ENCODE data around the gene SERPINA1. TPM values are rescaled to one million over a fixed set of nuclear protein-coding genes. Genes with fewer than 3 reads are reported as not detected.

Gene SERPINA1
- total RNA-seq, 2 experiments from 2014 or later, result 4.3 to 4.7 TPM

DNA sequence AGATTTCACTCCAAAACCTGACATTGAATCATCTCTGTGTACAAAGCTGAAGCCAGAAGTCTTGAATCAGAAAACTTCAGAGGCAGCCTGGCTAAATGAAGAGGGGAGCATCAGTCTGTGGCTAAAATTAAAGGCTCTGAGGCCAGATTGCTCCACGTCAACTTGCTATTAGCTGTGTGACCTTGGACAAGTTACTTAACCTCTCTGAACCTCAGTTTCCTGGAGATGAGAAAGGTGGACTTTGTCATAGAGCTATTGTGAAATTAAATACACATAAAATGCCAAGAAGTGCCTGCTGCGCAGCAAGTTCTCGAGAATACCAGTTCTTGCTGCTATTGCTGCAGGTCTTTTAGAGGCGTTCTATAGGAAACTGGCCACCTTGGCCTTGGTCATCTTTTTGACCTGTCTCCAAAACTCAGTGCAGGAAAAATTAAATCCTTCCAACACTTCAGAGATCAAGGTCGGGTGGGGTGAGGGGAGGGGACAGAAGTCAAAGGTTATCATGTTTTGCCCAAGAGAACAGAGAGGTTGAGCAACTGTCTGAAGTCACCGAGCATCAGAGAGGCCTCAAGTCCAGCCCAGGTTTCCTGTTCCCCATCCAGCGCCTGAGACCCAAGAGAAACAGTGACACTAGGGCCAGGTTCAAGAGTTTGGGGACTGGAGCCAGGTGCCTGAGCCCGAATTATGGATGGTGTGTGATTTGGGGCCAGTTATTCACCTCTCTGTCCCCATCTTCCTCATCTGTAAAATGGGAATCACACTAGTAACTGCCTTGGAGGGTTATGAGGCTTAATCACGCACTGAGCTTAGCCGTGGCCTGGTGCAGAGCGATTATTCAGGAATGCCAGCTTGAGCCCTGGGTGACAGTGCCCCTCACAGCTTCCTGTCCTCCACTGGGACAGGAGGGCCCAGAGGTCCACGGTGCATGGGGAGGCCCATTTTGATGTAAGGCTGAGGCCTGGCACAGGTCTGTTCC, 1.1 kb downstream of the SERPINA1 start:
- DNase-seq, result peak in 1 of 14 experiments; percentile 27
- POLR2A ChIA-PET, result no interaction called here
- Mint-ChIP-seq H3K27ac (no peak overlapping the region), H3K4me3 (no peak overlapping the region), H3K27me3 (no peaks in the 10 kb centered on the region), H3K9me3 (no peaks in the 10 kb centered on the region), H3K4me1 (ENCODE audit: low read depth) (peaks cover 22% of the 10 kb centered on the region), H3K36me3 (ENCODE audit: low read depth) (no peaks in the 10 kb centered on the region)
- TF ChIP-seq, protein P1, sequence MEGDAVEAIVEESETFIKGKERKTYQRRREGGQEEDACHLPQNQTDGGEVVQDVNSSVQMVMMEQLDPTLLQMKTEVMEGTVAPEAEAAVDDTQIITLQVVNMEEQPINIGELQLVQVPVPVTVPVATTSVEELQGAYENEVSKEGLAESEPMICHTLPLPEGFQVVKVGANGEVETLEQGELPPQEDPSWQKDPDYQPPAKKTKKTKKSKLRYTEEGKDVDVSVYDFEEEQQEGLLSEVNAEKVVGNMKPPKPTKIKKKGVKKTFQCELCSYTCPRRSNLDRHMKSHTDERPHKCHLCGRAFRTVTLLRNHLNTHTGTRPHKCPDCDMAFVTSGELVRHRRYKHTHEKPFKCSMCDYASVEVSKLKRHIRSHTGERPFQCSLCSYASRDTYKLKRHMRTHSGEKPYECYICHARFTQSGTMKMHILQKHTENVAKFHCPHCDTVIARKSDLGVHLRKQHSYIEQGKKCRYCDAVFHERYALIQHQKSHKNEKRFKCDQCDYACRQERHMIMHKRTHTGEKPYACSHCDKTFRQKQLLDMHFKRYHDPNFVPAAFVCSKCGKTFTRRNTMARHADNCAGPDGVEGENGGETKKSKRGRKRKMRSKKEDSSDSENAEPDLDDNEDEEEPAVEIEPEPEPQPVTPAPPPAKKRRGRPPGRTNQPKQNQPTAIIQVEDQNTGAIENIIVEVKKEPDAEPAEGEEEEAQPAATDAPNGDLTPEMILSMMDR (IDR thresholded peaks at IDR 0.05), result no peak
- intact Hi-C loops (cut with DNase I, micrococcal nuclease), result no loop called here
- ATAC-seq (ENCODE audit: poor library complexity), result no peak
- Histone ChIP-seq H3K9me3 (ENCODE audit: control insufficient read depth in 1 of 2, insufficient read depth in 1 of 2, low read length in 2 of 2) (no peaks in the 10 kb centered on the region), H3K4me3 (ENCODE audit: low read length) (no peak overlapping the region), H3K27me3 (ENCODE audit: control insufficient read depth in 1 of 2, insufficient read depth in 2 of 2, low read length in 2 of 2) (no peaks in the 10 kb centered on the region), H3K4me1 (ENCODE audit: insufficient read depth, low read length) (peaks cover 19% of the 10 kb centered on the region), H3K36me3 (ENCODE audit: insufficient read depth, low read length) (no peaks in the 10 kb centered on the region), H3K27ac (ENCODE audit: low read depth in 1 of 2, low read length in 2 of 2) (no peak overlapping the region)
- CTCF ChIA-PET, result no interaction called here

DNA sequence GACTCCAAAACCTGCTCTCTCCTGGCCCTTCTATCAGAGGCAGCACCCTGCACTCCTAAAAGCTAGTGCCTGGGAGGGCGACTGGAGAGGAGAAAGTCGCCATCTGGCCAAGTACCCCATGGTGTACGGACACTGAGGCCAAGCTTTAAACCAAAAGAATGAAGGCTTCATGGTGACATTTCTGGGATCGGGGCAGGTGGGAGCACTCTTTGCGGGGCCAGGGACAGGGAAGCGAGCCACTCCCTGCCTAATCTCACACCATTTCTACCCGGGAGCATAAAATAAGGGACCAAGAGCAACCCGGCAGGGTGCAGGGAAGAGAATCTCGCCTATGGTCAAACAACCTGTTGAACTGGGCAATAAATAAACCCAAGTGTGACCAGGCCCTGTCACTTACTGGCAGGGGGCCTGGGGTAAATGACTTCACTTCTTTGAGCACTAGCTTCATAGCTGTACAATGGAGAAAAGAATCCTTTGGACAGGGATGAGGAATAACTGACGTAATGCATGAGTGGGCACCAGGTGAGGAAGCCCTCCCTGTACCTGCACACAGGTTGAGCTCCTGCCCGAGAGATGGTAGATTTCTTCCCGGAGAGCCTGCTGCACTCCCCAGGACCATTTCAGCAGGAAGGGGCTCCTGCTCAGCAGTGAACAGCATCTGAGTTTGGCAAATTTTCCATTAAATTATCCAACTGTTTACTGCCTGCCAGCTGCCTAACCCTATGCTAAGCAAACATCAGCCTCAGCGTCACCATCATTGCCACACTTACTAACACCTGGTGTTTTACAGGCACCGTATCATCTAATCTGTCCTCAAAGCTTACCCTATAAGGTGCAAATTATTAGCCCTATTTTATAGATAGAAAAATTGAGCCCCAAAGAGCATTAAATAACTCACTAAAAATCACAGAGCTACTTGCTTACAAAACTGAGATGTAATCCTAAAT, 2.0 kb downstream of the SERPINA1 start:
- CTCF ChIA-PET, result no interaction called here
- ATAC-seq (ENCODE audit: poor library complexity), result no peak
- no peaks in the 10 kb centered on the region for H3K9me3 ChIP-seq (ENCODE audit: control insufficient read depth in 1 of 2, insufficient read depth in 1 of 2, low read length in 2 of 2)
- no peak for DNase-seq
- no peaks in the 10 kb centered on the region for H3K27me3 Mint-ChIP-seq
- H3K9me3 Mint-ChIP-seq, result no peaks in the 10 kb centered on the region
- H3K4me1 Mint-ChIP-seq (ENCODE audit: low read depth), result peaks cover 13% of the 10 kb centered on the region
- intact Hi-C loops (cut with DNase I, micrococcal nuclease), result no loop called here
- no peak overlapping the region for H3K27ac ChIP-seq (ENCODE audit: low read depth in 1 of 2, low read length in 2 of 2)
- H3K27me3 ChIP-seq (ENCODE audit: control insufficient read depth in 1 of 2, insufficient read depth in 2 of 2, low read length in 2 of 2), result no peaks in the 10 kb centered on the region
- H3K36me3 ChIP-seq (ENCODE audit: insufficient read depth, low read length), result no peaks in the 10 kb centered on the region
- POLR2A ChIA-PET, result no interaction called here
- TF ChIP-seq, protein P1 (IDR thresholded peaks at IDR 0.05), result no peak
- H3K27ac Mint-ChIP-seq, result no peak overlapping the region
- H3K4me1 ChIP-seq (ENCODE audit: insufficient read depth, low read length), result peaks cover 12% of the 10 kb centered on the region
- H3K4me3 ChIP-seq (ENCODE audit: low read length), result no peak overlapping the region
- H3K36me3 Mint-ChIP-seq (ENCODE audit: low read depth), result no peaks in the 10 kb centered on the region
- no peak overlapping the region for H3K4me3 Mint-ChIP-seq

DNA sequence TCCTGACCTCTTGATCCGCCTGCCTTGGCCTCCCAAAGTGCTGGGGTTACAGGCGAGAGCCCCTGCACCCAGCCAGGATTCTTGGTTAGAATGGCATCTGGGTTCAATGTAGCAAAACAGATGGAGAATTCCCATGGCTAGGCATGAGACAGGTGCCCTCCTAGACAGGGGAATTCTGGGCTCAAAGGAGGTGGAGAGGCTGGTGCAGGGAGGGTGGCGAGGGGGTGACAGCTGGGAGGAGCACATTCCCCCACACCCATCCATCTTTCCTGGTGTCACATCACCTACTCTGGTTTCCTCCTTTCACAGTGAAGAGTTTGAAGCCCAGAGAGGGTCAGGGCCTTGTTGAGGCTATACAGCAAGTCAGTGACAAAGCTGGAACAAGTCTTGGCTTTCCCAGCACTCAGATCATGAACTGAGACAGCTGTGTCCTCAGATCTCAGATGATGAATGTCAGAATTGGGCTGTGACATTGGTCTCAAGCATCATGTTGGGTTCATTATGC, 2.8 kb downstream of the SERPINA1 start:
- Mint-ChIP-seq H3K36me3 (ENCODE audit: low read depth) (no peaks in the 10 kb centered on the region), H3K9me3 (no peaks in the 10 kb centered on the region), H3K4me3 (no peak overlapping the region), H3K4me1 (ENCODE audit: low read depth) (peaks cover 5% of the 10 kb centered on the region), H3K27ac (no peak overlapping the region), H3K27me3 (no peaks in the 10 kb centered on the region)
- ATAC-seq (ENCODE audit: poor library complexity) (no peak), DNase-seq (no peak)
- Histone ChIP-seq H3K4me1 (ENCODE audit: insufficient read depth, low read length) (peaks cover 5% of the 10 kb centered on the region), H3K9me3 (ENCODE audit: control insufficient read depth in 1 of 2, insufficient read depth in 1 of 2, low read length in 2 of 2) (no peaks in the 10 kb centered on the region), H3K27me3 (ENCODE audit: control insufficient read depth in 1 of 2, insufficient read depth in 2 of 2, low read length in 2 of 2) (no peaks in the 10 kb centered on the region), H3K4me3 (ENCODE audit: low read length) (no peak overlapping the region), H3K36me3 (ENCODE audit: insufficient read depth, low read length) (no peaks in the 10 kb centered on the region), H3K27ac (ENCODE audit: low read depth in 1 of 2, low read length in 2 of 2) (no peak overlapping the region)
- CTCF ChIA-PET, result no interaction called here
- TF ChIP-seq, protein P1 (IDR thresholded peaks at IDR 0.05), result no peak
- POLR2A ChIA-PET, result no interaction called here
- intact Hi-C loops (cut with DNase I, micrococcal nuclease), result no loop called here

All from CD4-positive, alpha-beta T cell (primary cell).